HepG2 (cell line): Measurements from ENCODE around the gene PRPSAP1. TPM values are rescaled to one million over a fixed set of nuclear protein-coding genes. Genes with fewer than 3 reads are reported as not detected.

ENCODE experiments used
- CEBPG ChIP-seq: IDR thresholded peaks from 2 replicates; pipeline ENCODE4 v1.6.1; 2016
- ETS1 ChIP-seq: sonication (generic); formaldehyde crosslinking; IDR thresholded peaks from 2 replicates; pipeline ENCODE4 v1.4.0; 2020; ENCODE audit warnings: missing genetic modification reagents
- FOXK2 ChIP-seq: fragments of 450-650 bp; IDR thresholded peaks from 2 replicates; pipeline ENCODE4 v1.6.1; 2016
- HBP1 ChIP-seq: IDR thresholded peaks from 2 replicates; pipeline ENCODE4 v1.6.1; 2016; ENCODE audit warnings: low read depth, control low read depth
- MXD4 ChIP-seq: IDR thresholded peaks from 2 replicates; pipeline ENCODE4 v1.6.1; 2016; ENCODE audit warnings: mild to moderate bottlenecking, missing biosample characterization, missing genetic modification reagents
- MZF1 ChIP-seq: sonication (generic); formaldehyde crosslinking; IDR thresholded peaks from 2 replicates; pipeline ENCODE4 v1.8.1; 2023; ENCODE audit warnings: mild to moderate bottlenecking, missing genetic modification reagents, borderline replicate concordance
- NFE2L2 ChIP-seq: fragments of 150-350 bp; IDR thresholded peaks from 2 replicates; pipeline ENCODE4 v1.6.1; 2014; ENCODE audit warnings: low read length
- PATZ1 ChIP-seq: sonication (generic); formaldehyde crosslinking; IDR thresholded peaks from 2 replicates; pipeline ENCODE4 v1.4.0; 2020; ENCODE audit warnings: missing genetic modification reagents
- RFX3 ChIP-seq: IDR thresholded peaks from 2 replicates; pipeline ENCODE4 v1.6.1; 2016; ENCODE audit warnings: missing biosample characterization, missing genetic modification reagents
- THAP7 ChIP-seq: sonication (generic); formaldehyde crosslinking; IDR thresholded peaks from 2 replicates; pipeline ENCODE4 v1.8.1; 2023; ENCODE audit warnings: mild to moderate bottlenecking, missing genetic modification reagents
- ZBTB14 ChIP-seq: sonication (generic); formaldehyde crosslinking; IDR thresholded peaks from 2 replicates; pipeline ENCODE4 v1.4.0; 2020; ENCODE audit warnings: missing genetic modification reagents
- ZMYM4 ChIP-seq: sonication (generic); formaldehyde crosslinking; IDR thresholded peaks from 2 replicates; pipeline ENCODE4 v1.8.1; 2023; ENCODE audit warnings: mild to moderate bottlenecking, missing genetic modification reagents
- ZNF10 ChIP-seq: sonication (generic); formaldehyde crosslinking; IDR thresholded peaks from 2 replicates; pipeline ENCODE4 v1.4.0; 2020; ENCODE audit warnings: mild to moderate bottlenecking, low read depth, missing genetic modification reagents, borderline replicate concordance
- ZNF17 ChIP-seq: sonication (generic); formaldehyde crosslinking; IDR thresholded peaks from 2 replicates; pipeline ENCODE4 v1.5.0; 2020; ENCODE audit warnings: mild to moderate bottlenecking, missing genetic modification reagents
- ZNF468 ChIP-seq: sonication (generic); formaldehyde crosslinking; IDR thresholded peaks from 2 replicates; pipeline ENCODE4 v1.8.0; 2022; ENCODE audit warnings: mild to moderate bottlenecking, moderate library complexity, missing genetic modification reagents
- polyA plus RNA-seq, 8 experiments: library from polyadenylated mRNA; depleted of rRNA in 3 of 8; stranded (reverse) in 7 of 8; unstranded in 1 of 8; fragments of >200 nt; fragmentation: Illumina TruSeq in 4 of 8; extraction: Trizol in 4 of 8; gene quantifications; 2 replicates each; pipeline versions ENCODE4 v1.2.1 to v1.2.3, GENCODE V29; 2011 to 2016; ENCODE audit warnings: low read depth in 4 of 8, missing spikeins in 1 of 8, mixed read lengths in 1 of 8; ENCODE audit not compliant: insufficient read depth in 1 of 8
- total RNA-seq, 5 experiments: library from RNA; depleted of rRNA; stranded (reverse); fragments of >200 nt; fragmentation: Illumina TruSeq; extraction: Trizol; gene quantifications; 2 replicates each; pipeline ENCODE4 v1.2.3, GENCODE V29; 2016; ENCODE audit warnings: low read depth in 1 of 5
- TF ChIP-seq, protein P1 (sequence below): sonication (generic); formaldehyde crosslinking; IDR thresholded peaks from 2 replicates; pipeline ENCODE4 v1.5.0; 2020; ENCODE audit warnings: mild to moderate bottlenecking, missing genetic modification reagents, moderate library complexity
- TF ChIP-seq, protein P2 (sequence below): sonication (generic); formaldehyde crosslinking; conservative IDR thresholded peaks from 2 replicates; pipeline ENCODE4 v1.5.0; 2020; ENCODE audit warnings: missing genetic modification reagents

Gene PRPSAP1
- total and polyA plus RNA-seq, 2 of the 13 experiments (the other 11 are each of a cell fraction or from before 2014, with no cell fraction given), result 91.1 to 314 TPM

GRCh38 chr17:76379646-76380376 lies 26.1 kb upstream of the PRPSAP1 start (continued):
- TF ChIP-seq, protein P1, sequence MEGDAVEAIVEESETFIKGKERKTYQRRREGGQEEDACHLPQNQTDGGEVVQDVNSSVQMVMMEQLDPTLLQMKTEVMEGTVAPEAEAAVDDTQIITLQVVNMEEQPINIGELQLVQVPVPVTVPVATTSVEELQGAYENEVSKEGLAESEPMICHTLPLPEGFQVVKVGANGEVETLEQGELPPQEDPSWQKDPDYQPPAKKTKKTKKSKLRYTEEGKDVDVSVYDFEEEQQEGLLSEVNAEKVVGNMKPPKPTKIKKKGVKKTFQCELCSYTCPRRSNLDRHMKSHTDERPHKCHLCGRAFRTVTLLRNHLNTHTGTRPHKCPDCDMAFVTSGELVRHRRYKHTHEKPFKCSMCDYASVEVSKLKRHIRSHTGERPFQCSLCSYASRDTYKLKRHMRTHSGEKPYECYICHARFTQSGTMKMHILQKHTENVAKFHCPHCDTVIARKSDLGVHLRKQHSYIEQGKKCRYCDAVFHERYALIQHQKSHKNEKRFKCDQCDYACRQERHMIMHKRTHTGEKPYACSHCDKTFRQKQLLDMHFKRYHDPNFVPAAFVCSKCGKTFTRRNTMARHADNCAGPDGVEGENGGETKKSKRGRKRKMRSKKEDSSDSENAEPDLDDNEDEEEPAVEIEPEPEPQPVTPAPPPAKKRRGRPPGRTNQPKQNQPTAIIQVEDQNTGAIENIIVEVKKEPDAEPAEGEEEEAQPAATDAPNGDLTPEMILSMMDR (CRISPR knock-in tag), result 0 out of 2 replicates have a peak, but pooled peaks have one; percentile 31
- TF ChIP-seq ZNF468 (CRISPR knock-in tag) (no peak), NFE2L2 (no peak), CEBPG (CRISPR knock-in tag) (no peak), THAP7 (CRISPR knock-in tag) (no peak), ETS1 (CRISPR knock-in tag) (no peak), FOXK2 (no peak), ZMYM4 (no peak), MZF1 (no peak), HBP1 (CRISPR knock-in tag) (no peak), RFX3 (CRISPR knock-in tag) (no peak), ZNF10 (CRISPR knock-in tag) (no peak), MXD4 (CRISPR knock-in tag) (0 out of 2 replicates have a peak, but pooled peaks have one; percentile 37), PATZ1 (CRISPR knock-in tag) (peak; percentile 6; the same call in 1 of the 2 replicates), ZBTB14 (no peak), ZNF17 (CRISPR knock-in tag) (no peak)
- TF ChIP-seq, protein P2, sequence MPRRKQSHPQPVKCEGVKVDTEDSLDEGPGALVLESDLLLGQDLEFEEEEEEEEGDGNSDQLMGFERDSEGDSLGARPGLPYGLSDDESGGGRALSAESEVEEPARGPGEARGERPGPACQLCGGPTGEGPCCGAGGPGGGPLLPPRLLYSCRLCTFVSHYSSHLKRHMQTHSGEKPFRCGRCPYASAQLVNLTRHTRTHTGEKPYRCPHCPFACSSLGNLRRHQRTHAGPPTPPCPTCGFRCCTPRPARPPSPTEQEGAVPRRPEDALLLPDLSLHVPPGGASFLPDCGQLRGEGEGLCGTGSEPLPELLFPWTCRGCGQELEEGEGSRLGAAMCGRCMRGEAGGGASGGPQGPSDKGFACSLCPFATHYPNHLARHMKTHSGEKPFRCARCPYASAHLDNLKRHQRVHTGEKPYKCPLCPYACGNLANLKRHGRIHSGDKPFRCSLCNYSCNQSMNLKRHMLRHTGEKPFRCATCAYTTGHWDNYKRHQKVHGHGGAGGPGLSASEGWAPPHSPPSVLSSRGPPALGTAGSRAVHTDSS (CRISPR knock-in tag), result no peak
